Measurements from ENCODE around the gene DPP8. TPM values are rescaled to one million over a fixed set of nuclear protein-coding genes. Genes with fewer than 3 reads are reported as not detected.

The DPP8 gene
- 10 to 100 TPM; 21.1 to 22.7 TPM for total RNA-seq
- polyA plus RNA-seq, result 10 to 100 TPM in 1 of 2 donors, 1 to 10 TPM in 1; 5.5 to 14.0 TPM

GRCh38 chr15:65516997-65517865, at the start of gene DPP8:
Gene DPP8 (minus strand): TSS chr15:65517689. CDS start chr15:65512553, 5,136 bp downstream.
- Histone ChIP-seq H3K4me3 (ENCODE audit: low read depth in 1 of 3, low read length in 3 of 3) (peak within 1 kb of the TSS; percentile 86 to 100 (median 88)), H3K27me3 (ENCODE audit: control insufficient read depth in 4 of 4, insufficient read depth in 4 of 4, low read length in 3 of 4) (no peaks in the 10 kb centered on the region), H3K36me3 (ENCODE audit: control insufficient read depth in 4 of 4, insufficient read depth in 3 of 4, low read depth in 1 of 4, low read length in 3 of 4) (peaks cover 0 to 3% (median 1%) of the 10 kb centered on the region in 4 donors), H3K9me3 (ENCODE audit: control insufficient read depth in 4 of 4, low read length in 3 of 4) (no peaks in the 10 kb centered on the region), H3K27ac (ENCODE audit: low read depth in 1 of 2, low read length in 2 of 2) (peak within 1 kb of the TSS; percentile 85 to 87), H3K4me1 (ENCODE audit: control insufficient read depth in 4 of 4, insufficient read depth in 4 of 4, low read length in 3 of 4) (peaks cover 3 to 19% (median 17%) of the 10 kb centered on the region in 4 donors), H3K9ac (ENCODE audit: low read depth in 1 of 2, low read length in 2 of 2) (peak within 1 kb of the TSS; percentile 83 to 92)
- WGBS, result under 1% methylated on average over 75 of the region's 75 CpGs
- DNase-seq (ENCODE audit: low spot score), result peak; percentile 96
- TF ChIP-seq SP1 (IDR thresholded peaks at IDR 0.05), result peak; percentile 52
- peak; percentile 27 for TF ChIP-seq NR2F2 (IDR thresholded peaks at IDR 0.05)
- no peak for TF ChIP-seq FOXA1 (IDR thresholded peaks at IDR 0.05)
- TF ChIP-seq, protein P1, sequence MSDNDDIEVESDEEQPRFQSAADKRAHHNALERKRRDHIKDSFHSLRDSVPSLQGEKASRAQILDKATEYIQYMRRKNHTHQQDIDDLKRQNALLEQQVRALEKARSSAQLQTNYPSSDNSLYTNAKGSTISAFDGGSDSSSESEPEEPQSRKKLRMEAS (IDR thresholded peaks at IDR 0.05), result peak; percentile 32
- TF ChIP-seq TAF1 (conservative IDR thresholded peaks at IDR 0.05), result no peak
- TF ChIP-seq CTCF (IDR thresholded peaks at IDR 0.05; ENCODE audit: low read depth, low read length, missing input control), result peak; percentile 78
- TF ChIP-seq YY1 (IDR thresholded peaks at IDR 0.05), result peak; percentile 80
- TF ChIP-seq JUND (IDR thresholded peaks at IDR 0.05), result no peak
- TF ChIP-seq, protein P2, sequence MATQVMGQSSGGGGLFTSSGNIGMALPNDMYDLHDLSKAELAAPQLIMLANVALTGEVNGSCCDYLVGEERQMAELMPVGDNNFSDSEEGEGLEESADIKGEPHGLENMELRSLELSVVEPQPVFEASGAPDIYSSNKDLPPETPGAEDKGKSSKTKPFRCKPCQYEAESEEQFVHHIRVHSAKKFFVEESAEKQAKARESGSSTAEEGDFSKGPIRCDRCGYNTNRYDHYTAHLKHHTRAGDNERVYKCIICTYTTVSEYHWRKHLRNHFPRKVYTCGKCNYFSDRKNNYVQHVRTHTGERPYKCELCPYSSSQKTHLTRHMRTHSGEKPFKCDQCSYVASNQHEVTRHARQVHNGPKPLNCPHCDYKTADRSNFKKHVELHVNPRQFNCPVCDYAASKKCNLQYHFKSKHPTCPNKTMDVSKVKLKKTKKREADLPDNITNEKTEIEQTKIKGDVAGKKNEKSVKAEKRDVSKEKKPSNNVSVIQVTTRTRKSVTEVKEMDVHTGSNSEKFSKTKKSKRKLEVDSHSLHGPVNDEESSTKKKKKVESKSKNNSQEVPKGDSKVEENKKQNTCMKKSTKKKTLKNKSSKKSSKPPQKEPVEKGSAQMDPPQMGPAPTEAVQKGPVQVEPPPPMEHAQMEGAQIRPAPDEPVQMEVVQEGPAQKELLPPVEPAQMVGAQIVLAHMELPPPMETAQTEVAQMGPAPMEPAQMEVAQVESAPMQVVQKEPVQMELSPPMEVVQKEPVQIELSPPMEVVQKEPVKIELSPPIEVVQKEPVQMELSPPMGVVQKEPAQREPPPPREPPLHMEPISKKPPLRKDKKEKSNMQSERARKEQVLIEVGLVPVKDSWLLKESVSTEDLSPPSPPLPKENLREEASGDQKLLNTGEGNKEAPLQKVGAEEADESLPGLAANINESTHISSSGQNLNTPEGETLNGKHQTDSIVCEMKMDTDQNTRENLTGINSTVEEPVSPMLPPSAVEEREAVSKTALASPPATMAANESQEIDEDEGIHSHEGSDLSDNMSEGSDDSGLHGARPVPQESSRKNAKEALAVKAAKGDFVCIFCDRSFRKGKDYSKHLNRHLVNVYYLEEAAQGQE (IDR thresholded peaks at IDR 0.05), result peak; percentile 25
- no peak for TF ChIP-seq EGR1 (IDR thresholded peaks at IDR 0.05; ENCODE audit: low read depth in 2 of 2)
- TF ChIP-seq ATF3 (IDR thresholded peaks at IDR 0.05), result no peak
- peak; percentile 38 to 51 for TF ChIP-seq HNF4A (conservative IDR thresholded peaks at IDR 0.05)
- no peak for TF ChIP-seq HNF4G (IDR thresholded peaks at IDR 0.05)
- TF ChIP-seq RAD21 (IDR thresholded peaks at IDR 0.05), result peak; percentile 39 to 70
- peak; percentile 71 to 94 for TF ChIP-seq GABPA (IDR thresholded peaks at IDR 0.05 in 1 of 2, conservative IDR thresholded peaks at IDR 0.05 in 1 of 2)
- TF ChIP-seq, protein P3, sequence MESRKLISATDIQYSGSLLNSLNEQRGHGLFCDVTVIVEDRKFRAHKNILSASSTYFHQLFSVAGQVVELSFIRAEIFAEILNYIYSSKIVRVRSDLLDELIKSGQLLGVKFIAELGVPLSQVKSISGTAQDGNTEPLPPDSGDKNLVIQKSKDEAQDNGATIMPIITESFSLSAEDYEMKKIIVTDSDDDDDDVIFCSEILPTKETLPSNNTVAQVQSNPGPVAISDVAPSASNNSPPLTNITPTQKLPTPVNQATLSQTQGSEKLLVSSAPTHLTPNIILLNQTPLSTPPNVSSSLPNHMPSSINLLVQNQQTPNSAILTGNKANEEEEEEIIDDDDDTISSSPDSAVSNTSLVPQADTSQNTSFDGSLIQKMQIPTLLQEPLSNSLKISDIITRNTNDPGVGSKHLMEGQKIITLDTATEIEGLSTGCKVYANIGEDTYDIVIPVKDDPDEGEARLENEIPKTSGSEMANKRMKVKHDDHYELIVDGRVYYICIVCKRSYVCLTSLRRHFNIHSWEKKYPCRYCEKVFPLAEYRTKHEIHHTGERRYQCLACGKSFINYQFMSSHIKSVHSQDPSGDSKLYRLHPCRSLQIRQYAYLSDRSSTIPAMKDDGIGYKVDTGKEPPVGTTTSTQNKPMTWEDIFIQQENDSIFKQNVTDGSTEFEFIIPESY (IDR thresholded peaks at IDR 0.05), result peak; percentile 33
- TF ChIP-seq RXRA (IDR thresholded peaks at IDR 0.05), result peak; percentile 44 to 58

Measured in liver (tissue), 9 donors.